Sigmoid colon (tissue), 7 donors: Measurements from ENCODE around the gene CXCL8. TPM values are rescaled to one million over a fixed set of nuclear protein-coding genes. Genes with fewer than 3 reads are reported as not detected.

Source experiments
- DNase-seq: peaks from one replicate; pipeline ENCODE4 v3.0.0-alpha.2; 2019
- H3K27ac ChIP-seq, 4 donors: fragments of 200-600 bp; sonication (generic); one replicate each; pipeline ENCODE4 v1.5.1; 2016 to 2019; ENCODE audit warnings: mild to moderate bottlenecking in 1 of 4
- H3K27me3 ChIP-seq, 3 donors: fragments of 200-600 bp; sonication (generic); one replicate each; pipeline ENCODE4 v1.5.1; 2019; ENCODE audit warnings: mild to moderate bottlenecking in 1 of 3
- H3K36me3 ChIP-seq, 4 donors: fragments of 200-600 bp; sonication (generic); one replicate each; pipeline ENCODE4 v1.5.1; 2016 to 2019
- H3K4me1 ChIP-seq, 4 donors: fragments of 200-600 bp; sonication (generic); one replicate each; pipeline ENCODE4 v1.5.1; 2017 to 2019
- H3K4me3 ChIP-seq, 4 donors: fragments of 200-600 bp; sonication (generic); one replicate each; pipeline ENCODE4 v1.5.1; 2017 to 2019; ENCODE audit warnings: mild to moderate bottlenecking in 2 of 4, moderate library complexity in 1 of 4
- H3K9me3 ChIP-seq, 4 donors: fragments of 200-600 bp in 3 of 4; sonication (generic) in 3 of 4; one replicate each; pipeline versions ENCODE4 v1.5.1 to v1.6.1; 2013 to 2019
- EP300 ChIP-seq, 4 donors: sonication (generic); formaldehyde crosslinking; IDR thresholded peaks; one replicate each; pipeline ENCODE4 v1.6.1; 2017; ENCODE audit warnings: antibody characterized with exemption in 4 of 4
- POLR2A ChIP-seq, 2 donors: fragments of 450-650 bp; IDR thresholded peaks; one replicate each; pipeline ENCODE4 v1.6.1; 2016; ENCODE audit warnings: antibody characterized with exemption in 2 of 2, mild to moderate bottlenecking in 2 of 2, moderate library complexity in 2 of 2
- POLR2AphosphoS5 ChIP-seq, 4 donors: sonication (generic); formaldehyde crosslinking; IDR thresholded peaks; one replicate each; pipeline ENCODE4 v1.6.1; 2017; ENCODE audit warnings: antibody characterized with exemption in 4 of 4
- WGBS, 2 donors: extraction: QIAGEN DNeasy Blood & Tissue Kit; methylation state at CpG; one replicate each; pipeline ENCODE4 v1.1.7; 2013; 5-methylcytosine and 5-hydroxymethylcytosine counted together
- intact Hi-C: fragments of 100-400 bp; cut with DNase I; formaldehyde crosslinking; loops from one replicate; pipeline ENCODE4 v1.15.1; 2023
- polyA plus RNA-seq, 3 donors: library from polyadenylated mRNA; stranded (reverse); fragments of 200-250 nt; gene quantifications; one replicate each; pipeline ENCODE4 v1.2.3, GENCODE V29; 2013
- total RNA-seq, 4 donors: library from RNA; depleted of rRNA; stranded (reverse); fragments of >200 nt; gene quantifications; one replicate each; pipeline ENCODE4 v1.1.0, GENCODE V29; 2016
- TF ChIP-seq, protein P1 (sequence below), 4 experiments: fragments of 450-650 bp in 3 of 4; fragments of 200-600 bp in 1 of 4; IDR thresholded peaks; one replicate each; pipeline ENCODE4 v1.5.1; 2016 to 2019; ENCODE audit warnings: antibody characterized with exemption in 4 of 4, mild to moderate bottlenecking in 3 of 4, moderate library complexity in 2 of 4
- donor health status: healthy with polysubstance abuse.
- donor health status: Bipolar disorder and iron deficiency.
- donor health status: healthy.

The CXCL8 gene
- total and polyA plus RNA-seq, 7 donors: 0.36 to 109 (median 8.0) TPM; not detected in 1

DNA sequence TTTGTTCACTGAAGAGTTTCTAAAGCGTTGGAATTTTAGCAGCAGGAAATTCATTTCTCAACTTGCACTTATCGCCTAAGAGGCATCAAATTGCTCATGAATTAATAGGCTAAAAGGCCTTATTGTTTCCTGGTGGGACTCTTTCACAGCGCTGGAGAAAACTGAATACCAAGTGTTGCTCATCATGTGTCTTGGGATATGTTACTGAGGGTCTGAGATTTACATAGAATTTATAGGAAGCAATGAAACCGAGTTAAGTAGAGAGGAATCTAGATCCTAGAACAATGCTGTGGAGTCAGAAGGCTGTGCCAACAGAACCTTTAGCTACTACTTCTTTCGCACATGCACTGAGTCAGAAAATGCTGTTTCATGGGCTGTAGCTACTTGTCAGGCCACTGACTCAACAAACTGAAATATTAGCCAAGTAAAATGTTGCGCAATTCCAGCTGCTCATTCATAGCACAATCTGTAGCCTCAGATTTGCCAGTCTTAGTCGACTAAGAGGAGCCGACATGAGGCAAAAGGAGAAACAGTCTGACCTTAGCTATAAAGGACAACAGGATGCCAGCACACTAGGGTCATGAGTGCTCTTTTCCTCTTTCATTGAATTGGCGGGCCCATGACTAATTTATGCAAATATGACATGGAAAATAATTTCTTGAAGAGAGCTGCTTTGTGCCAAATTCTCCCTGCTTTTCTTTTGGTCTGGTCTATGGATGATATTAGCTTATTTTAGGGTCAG, 35.9 kb upstream of the CXCL8 start:
- TF ChIP-seq EP300 (IDR thresholded peaks at IDR 0.05) (peak in 1 of 4 donors; percentile 52), POLR2AphosphoS5 (IDR thresholded peaks at IDR 0.05) (peak; percentile 53 to 79 (median 75)), POLR2A (IDR thresholded peaks at IDR 0.05) (no peak)
- TF ChIP-seq, protein P1, sequence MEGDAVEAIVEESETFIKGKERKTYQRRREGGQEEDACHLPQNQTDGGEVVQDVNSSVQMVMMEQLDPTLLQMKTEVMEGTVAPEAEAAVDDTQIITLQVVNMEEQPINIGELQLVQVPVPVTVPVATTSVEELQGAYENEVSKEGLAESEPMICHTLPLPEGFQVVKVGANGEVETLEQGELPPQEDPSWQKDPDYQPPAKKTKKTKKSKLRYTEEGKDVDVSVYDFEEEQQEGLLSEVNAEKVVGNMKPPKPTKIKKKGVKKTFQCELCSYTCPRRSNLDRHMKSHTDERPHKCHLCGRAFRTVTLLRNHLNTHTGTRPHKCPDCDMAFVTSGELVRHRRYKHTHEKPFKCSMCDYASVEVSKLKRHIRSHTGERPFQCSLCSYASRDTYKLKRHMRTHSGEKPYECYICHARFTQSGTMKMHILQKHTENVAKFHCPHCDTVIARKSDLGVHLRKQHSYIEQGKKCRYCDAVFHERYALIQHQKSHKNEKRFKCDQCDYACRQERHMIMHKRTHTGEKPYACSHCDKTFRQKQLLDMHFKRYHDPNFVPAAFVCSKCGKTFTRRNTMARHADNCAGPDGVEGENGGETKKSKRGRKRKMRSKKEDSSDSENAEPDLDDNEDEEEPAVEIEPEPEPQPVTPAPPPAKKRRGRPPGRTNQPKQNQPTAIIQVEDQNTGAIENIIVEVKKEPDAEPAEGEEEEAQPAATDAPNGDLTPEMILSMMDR (IDR thresholded peaks at IDR 0.05): no peak
- intact Hi-C loops: no loop called here
- WGBS, 2 donors: 58 to 73% methylated on average over 9 of the region's 9 CpGs
- no peaks in the 10 kb centered on the region for H3K27me3 ChIP-seq
- H3K27ac ChIP-seq: peak overlapping the region; percentile 32 to 68 (median 59)
- DNase-seq: peak; percentile 87
- no peaks in the 10 kb centered on the region for H3K36me3 ChIP-seq
- H3K4me1 ChIP-seq: peaks cover 0 to 34% (median 28%) of the 10 kb centered on the region in 4 donors
- H3K9me3 ChIP-seq: no peaks in the 10 kb centered on the region
- H3K4me3 ChIP-seq: no peak overlapping the region

DNA sequence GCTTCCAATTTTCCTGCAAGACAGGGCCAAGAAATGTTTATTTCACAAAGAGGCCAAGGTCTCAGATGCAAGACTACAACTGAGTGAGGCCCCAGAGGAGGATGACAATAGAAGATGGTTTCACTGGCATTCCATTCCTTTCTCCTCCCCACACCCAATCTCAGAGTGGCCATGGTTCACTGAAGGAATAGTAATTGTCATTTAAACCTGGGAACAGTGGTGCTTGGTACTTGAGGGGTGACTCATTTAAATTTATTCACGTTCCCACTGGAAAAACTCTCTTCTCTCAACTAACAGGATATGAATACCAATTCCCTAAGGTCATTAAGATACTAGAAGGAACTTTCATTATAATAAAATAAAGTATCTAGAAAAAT, 35.3 kb upstream of the CXCL8 start:
- DNase-seq: no peak
- intact Hi-C loops: no loop called here

DNA sequence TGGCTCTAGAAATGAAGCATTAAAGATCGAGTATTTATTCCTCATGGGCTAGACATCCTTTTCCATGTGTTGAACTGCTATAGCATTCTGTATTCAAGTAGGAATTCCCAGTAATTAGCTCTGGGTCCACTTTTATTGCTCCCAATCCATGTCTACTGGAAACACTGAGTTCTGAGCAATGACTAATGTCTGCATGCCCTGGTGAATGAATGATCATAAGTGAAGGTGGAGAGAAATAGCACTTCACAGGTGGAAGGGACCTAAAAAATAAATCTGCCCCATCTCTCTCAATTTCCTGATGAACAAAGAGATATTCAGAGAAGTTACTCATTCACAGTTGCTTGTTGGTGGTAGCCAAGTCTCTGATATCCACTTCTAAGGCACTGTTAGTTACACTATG, 34.6 kb upstream of the CXCL8 start:
- no peaks in the 10 kb centered on the region for H3K9me3 ChIP-seq
- TF ChIP-seq, protein P1 (IDR thresholded peaks at IDR 0.05): no peak
- TF ChIP-seq POLR2A (IDR thresholded peaks at IDR 0.05): no peak
- TF ChIP-seq EP300 (IDR thresholded peaks at IDR 0.05): no peak
- H3K4me3 ChIP-seq: no peak overlapping the region
- intact Hi-C loops: no loop called here
- no peak overlapping the region for H3K27ac ChIP-seq
- H3K4me1 ChIP-seq: peaks cover 0 to 34% (median 28%) of the 10 kb centered on the region in 4 donors
- no peaks in the 10 kb centered on the region for H3K36me3 ChIP-seq
- no peaks in the 10 kb centered on the region for H3K27me3 ChIP-seq
- DNase-seq: no peak
- 96 to 98% methylated on average over 1 of the region's 1 CpG for WGBS, 2 donors

More for the DNA sequence above, 35.3 kb upstream of the CXCL8 start:
- H3K27ac ChIP-seq: peak overlapping the region; percentile 32 to 68 (median 59)
- no peaks in the 10 kb centered on the region for H3K9me3 ChIP-seq
- TF ChIP-seq POLR2AphosphoS5 (IDR thresholded peaks at IDR 0.05): no peak
- TF ChIP-seq, protein P1 (IDR thresholded peaks at IDR 0.05): no peak
- no peak for TF ChIP-seq POLR2A (IDR thresholded peaks at IDR 0.05)
- no peak for TF ChIP-seq EP300 (IDR thresholded peaks at IDR 0.05)
- no peaks in the 10 kb centered on the region for H3K27me3 ChIP-seq
- WGBS, 2 donors: 73 to 78% methylated on average over 1 of the region's 1 CpG
- H3K4me3 ChIP-seq: no peak overlapping the region
- peaks cover 0 to 34% (median 28%) of the 10 kb centered on the region in 4 donors for H3K4me1 ChIP-seq
- H3K36me3 ChIP-seq: no peaks in the 10 kb centered on the region

DNA sequence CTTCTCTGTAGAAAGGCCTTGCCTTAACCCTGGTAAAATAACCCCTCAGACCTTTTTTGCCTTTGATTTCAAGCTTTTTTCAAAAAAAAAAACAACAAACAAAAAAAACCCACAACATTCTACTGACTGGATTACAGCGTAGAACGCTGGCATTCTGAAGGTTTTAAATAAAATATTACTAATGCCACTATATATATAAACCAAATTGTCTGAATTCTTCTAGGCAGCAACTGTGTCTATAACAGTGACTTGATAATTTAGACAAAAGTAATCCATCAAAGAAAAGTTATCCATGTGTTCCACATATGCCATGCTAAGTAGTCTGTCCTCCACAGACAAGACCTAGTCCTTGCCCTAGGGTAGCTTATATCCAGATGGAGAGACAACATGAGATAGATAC, 33.6 kb upstream of the CXCL8 start:
- Histone ChIP-seq H3K36me3 (no peaks in the 10 kb centered on the region), H3K4me3 (no peak overlapping the region), H3K27me3 (no peaks in the 10 kb centered on the region), H3K9me3 (no peaks in the 10 kb centered on the region), H3K27ac (no peak overlapping the region), H3K4me1 (peaks cover 0 to 34% (median 28%) of the 10 kb centered on the region in 4 donors)
- TF ChIP-seq EP300 (IDR thresholded peaks at IDR 0.05): no peak
- TF ChIP-seq, protein P1 (IDR thresholded peaks at IDR 0.05): no peak
- no peak for TF ChIP-seq POLR2AphosphoS5 (IDR thresholded peaks at IDR 0.05)
- no peak for TF ChIP-seq POLR2A (IDR thresholded peaks at IDR 0.05)
- intact Hi-C loops: no loop called here
- WGBS, 2 donors: 94 to 97% methylated on average over 2 of the region's 2 CpGs
- no peak for DNase-seq
